Endothelial cell (in vitro differentiated cells): ENCODE data around the gene GP1BB. TPM values are rescaled to one million over a fixed set of nuclear protein-coding genes. Genes with fewer than 3 reads are reported as not detected.

Experiments used
- DNase-seq: peaks from one replicate; pipeline ENCODE4 v3.0.0; 2021; ENCODE audit warnings: low spot score
- H3K27ac Mint-ChIP-seq: one replicate; pipeline ENCODE4 v1.8.0; 2021; ENCODE audit warnings: mixed read lengths, inconsistent platforms; ENCODE audit not compliant: unreplicated experiment
- H3K27me3 Mint-ChIP-seq: one replicate; pipeline ENCODE4 v1.8.0; 2021; ENCODE audit warnings: mild to moderate bottlenecking, moderate library complexity, mixed read lengths, inconsistent platforms; ENCODE audit not compliant: unreplicated experiment
- H3K36me3 Mint-ChIP-seq: one replicate; pipeline ENCODE4 v1.8.0; 2021; ENCODE audit warnings: mild to moderate bottlenecking, low read depth, mixed read lengths, inconsistent platforms; ENCODE audit not compliant: unreplicated experiment
- H3K4me1 Mint-ChIP-seq: one replicate; pipeline ENCODE4 v1.8.0; 2021; ENCODE audit warnings: mild to moderate bottlenecking, mixed read lengths, inconsistent platforms; ENCODE audit not compliant: unreplicated experiment
- H3K4me3 Mint-ChIP-seq: one replicate; pipeline ENCODE4 v1.8.0; 2021; ENCODE audit warnings: mild to moderate bottlenecking, mixed read lengths, inconsistent platforms; ENCODE audit not compliant: unreplicated experiment
- H3K9me3 Mint-ChIP-seq: one replicate; pipeline ENCODE4 v1.8.0; 2021; ENCODE audit warnings: mixed read lengths, inconsistent platforms; ENCODE audit not compliant: unreplicated experiment
- total RNA-seq: library from RNA; stranded (reverse); fragmentation: NEBNext Ultra II Directional; extraction: Animal tissue kit (Norgen Biotek cat#: 25700); gene quantifications from one replicate; pipeline ENCODE4 v1.2.1, GENCODE V29; 2021; ENCODE audit not compliant: unreplicated experiment
- TF ChIP-seq, protein P1 (sequence below): fragments of 200-600 bp; sonication (generic); IDR thresholded peaks from one replicate; pipeline ENCODE4 v1.5.0; 2021; ENCODE audit warnings: antibody characterized with exemption; ENCODE audit not compliant: unreplicated experiment

The GP1BB gene
- total RNA-seq, 1 donor from 2014 or later = not detected

DNA sequence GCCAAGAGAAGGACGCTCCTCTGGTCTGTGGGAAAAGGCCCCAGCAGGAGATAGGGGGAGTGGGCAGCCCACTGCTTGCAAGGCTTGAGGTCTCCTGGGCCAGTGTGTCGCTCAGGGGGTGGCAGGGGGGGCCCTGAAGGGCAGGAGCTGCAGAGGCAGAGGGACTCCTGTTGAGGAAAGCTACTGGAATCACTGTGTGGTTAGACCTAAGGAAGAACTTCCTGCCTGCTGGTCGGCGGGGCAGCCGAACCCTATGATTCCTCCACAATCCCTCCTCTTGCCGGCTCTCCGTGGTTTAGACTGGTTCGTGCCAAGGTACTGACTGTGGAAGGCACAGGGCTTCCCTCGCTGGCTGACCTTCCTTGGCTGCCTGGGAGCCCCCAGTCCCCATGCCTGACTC lies 6.2 kb downstream of the GP1BB start:
- peaks cover 19% of the 10 kb centered on the region for H3K4me1 Mint-ChIP-seq
- no peak for DNase-seq
- H3K27me3 Mint-ChIP-seq = peaks cover 30% of the 10 kb centered on the region
- H3K9me3 Mint-ChIP-seq = no peaks in the 10 kb centered on the region
- H3K27ac Mint-ChIP-seq = no peak overlapping the region
- peaks cover 13% of the 10 kb centered on the region for H3K36me3 Mint-ChIP-seq
- no peak overlapping the region for H3K4me3 Mint-ChIP-seq
- TF ChIP-seq, protein P1, sequence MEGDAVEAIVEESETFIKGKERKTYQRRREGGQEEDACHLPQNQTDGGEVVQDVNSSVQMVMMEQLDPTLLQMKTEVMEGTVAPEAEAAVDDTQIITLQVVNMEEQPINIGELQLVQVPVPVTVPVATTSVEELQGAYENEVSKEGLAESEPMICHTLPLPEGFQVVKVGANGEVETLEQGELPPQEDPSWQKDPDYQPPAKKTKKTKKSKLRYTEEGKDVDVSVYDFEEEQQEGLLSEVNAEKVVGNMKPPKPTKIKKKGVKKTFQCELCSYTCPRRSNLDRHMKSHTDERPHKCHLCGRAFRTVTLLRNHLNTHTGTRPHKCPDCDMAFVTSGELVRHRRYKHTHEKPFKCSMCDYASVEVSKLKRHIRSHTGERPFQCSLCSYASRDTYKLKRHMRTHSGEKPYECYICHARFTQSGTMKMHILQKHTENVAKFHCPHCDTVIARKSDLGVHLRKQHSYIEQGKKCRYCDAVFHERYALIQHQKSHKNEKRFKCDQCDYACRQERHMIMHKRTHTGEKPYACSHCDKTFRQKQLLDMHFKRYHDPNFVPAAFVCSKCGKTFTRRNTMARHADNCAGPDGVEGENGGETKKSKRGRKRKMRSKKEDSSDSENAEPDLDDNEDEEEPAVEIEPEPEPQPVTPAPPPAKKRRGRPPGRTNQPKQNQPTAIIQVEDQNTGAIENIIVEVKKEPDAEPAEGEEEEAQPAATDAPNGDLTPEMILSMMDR = no peak

GRCh38 chr22:19730198-19730597 lies 6.9 kb downstream of the GP1BB start:
- no peak for DNase-seq
- TF ChIP-seq, protein P1 = no peak
- Mint-ChIP-seq H3K4me1 (peaks cover 12% of the 10 kb centered on the region), H3K4me3 (no peak overlapping the region), H3K36me3 (peaks cover 11% of the 10 kb centered on the region), H3K27me3 (peaks cover 23% of the 10 kb centered on the region), H3K9me3 (no peaks in the 10 kb centered on the region), H3K27ac (no peak overlapping the region)

DNA sequence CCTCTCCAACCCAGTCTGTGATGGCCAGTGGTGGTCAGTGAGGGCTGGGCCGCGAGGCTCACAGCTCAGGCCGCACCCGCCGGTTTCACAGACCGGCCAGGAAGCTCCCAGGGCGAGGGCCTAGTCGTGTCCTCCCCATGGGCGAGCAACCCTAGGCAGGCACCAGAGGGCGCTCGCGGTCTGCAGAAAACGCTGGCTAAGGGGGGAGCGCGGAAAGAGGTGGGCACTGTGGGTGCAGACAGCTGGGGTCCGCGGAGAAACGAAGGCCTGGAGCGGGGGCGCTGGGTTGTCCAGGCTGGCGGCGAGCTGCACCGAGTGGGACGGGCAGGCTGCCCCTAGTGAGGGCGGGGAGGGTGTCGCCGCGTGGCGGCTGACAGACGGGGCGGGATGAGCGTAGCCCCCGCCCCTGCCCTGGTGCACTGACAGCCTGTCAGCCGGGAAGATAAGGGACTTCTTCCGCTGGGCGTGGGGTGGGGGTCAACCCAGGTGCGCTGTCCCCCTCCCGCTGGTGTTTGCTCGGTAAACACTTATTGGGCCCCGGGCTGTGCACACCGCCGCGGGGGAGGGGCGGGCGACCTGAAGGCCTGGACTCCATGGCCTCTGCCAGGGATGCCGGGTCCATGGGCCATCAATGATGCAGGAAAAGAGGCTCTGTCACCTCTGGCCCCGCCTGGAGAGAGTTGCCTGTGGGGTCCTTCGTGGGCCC lies 7.5 kb downstream of the GP1BB start:
- peaks cover 8% of the 10 kb centered on the region for H3K36me3 Mint-ChIP-seq
- H3K27ac Mint-ChIP-seq = no peak overlapping the region
- H3K4me1 Mint-ChIP-seq = peaks cover 8% of the 10 kb centered on the region
- no peak overlapping the region for H3K4me3 Mint-ChIP-seq
- DNase-seq = peak; percentile 90
- peaks cover 22% of the 10 kb centered on the region for H3K27me3 Mint-ChIP-seq
- TF ChIP-seq, protein P1 = peak; percentile 93
- H3K9me3 Mint-ChIP-seq = no peaks in the 10 kb centered on the region

- DNase-seq = no peak
- Mint-ChIP-seq H3K36me3 (peaks cover 8% of the 10 kb centered on the region), H3K27ac (no peak overlapping the region), H3K27me3 (peaks cover 21% of the 10 kb centered on the region), H3K4me1 (peaks cover 8% of the 10 kb centered on the region), H3K9me3 (no peaks in the 10 kb centered on the region), H3K4me3 (no peak overlapping the region)
- TF ChIP-seq, protein P1 = no peak
Measured at GRCh38 chr22:19731361-19732135, 8.2 kb downstream of the GP1BB start.
